Measurements from ENCODE around the gene ECI2. TPM values are rescaled to one million over a fixed set of nuclear protein-coding genes. Genes with fewer than 3 reads are reported as not detected.

Gene ECI2
- total RNA-seq, 1 experiment from 2014 or later = 61.4 TPM

- TF ChIP-seq ATF1 (CRISPR knock-in tag; IDR thresholded peaks at IDR 0.05) (no peak), SMAD3 (CRISPR knock-in tag; IDR thresholded peaks at IDR 0.05; ENCODE audit: borderline replicate concordance) (no peak), AR (CRISPR knock-in tag; IDR thresholded peaks at IDR 0.05) (no peak), ZNF281 (CRISPR knock-in tag; IDR thresholded peaks at IDR 0.05) (no peak), AFF4 (CRISPR knock-in tag; IDR thresholded peaks at IDR 0.05; ENCODE audit: borderline replicate concordance) (no peak), ZBTB43 (CRISPR knock-in tag; IDR thresholded peaks at IDR 0.05) (no peak), ZNF396 (CRISPR knock-in tag; IDR thresholded peaks at IDR 0.05; ENCODE audit: borderline replicate concordance) (no peak)
These were observed 38.7 kb upstream of the ECI2 start (continued) for GRCh38 chr6:4174042-4174441.

- ATAC-seq (no peak), DNase-seq (ENCODE audit: low spot score) (no peak)
- Mint-ChIP-seq H3K4me1 (peaks cover 35% of the 10 kb centered on the region), H3K27ac (no peak overlapping the region), H3K27me3 (ENCODE audit: low read depth) (peaks cover 33% of the 10 kb centered on the region), H3K4me3 (no peak overlapping the region), H3K36me3 (peaks cover 19% of the 10 kb centered on the region), H3K9me3 (peaks cover 23% of the 10 kb centered on the region)
- ChIA-PET CTCF (interaction anchor here (0.7 to 2.4 kb wide), 5 partner anchors 10 to 1217 kb away, joined by 3 to 7 read pairs (median 3); no protein-coding TSS in a partner anchor), POLR2A (no interaction called here)
- TF ChIP-seq ATF2 (CRISPR knock-in tag; IDR thresholded peaks at IDR 0.05; ENCODE audit: borderline replicate concordance, low read depth) = no peak
- no peak for TF ChIP-seq OVOL2 (CRISPR knock-in tag; IDR thresholded peaks at IDR 0.05; ENCODE audit: borderline replicate concordance)
- no peak for TF ChIP-seq CREB1 (CRISPR knock-in tag; IDR thresholded peaks at IDR 0.05)
- no peak for TF ChIP-seq ZNF532 (CRISPR knock-in tag; IDR thresholded peaks at IDR 0.05; ENCODE audit: borderline replicate concordance)
- no peak for TF ChIP-seq MYBL2 (CRISPR knock-in tag; IDR thresholded peaks at IDR 0.05)
- TF ChIP-seq IRF2 (CRISPR knock-in tag; IDR thresholded peaks at IDR 0.05; ENCODE audit: borderline replicate concordance, low read depth) = no peak
- TF ChIP-seq MXD4 (CRISPR knock-in tag; IDR thresholded peaks at IDR 0.05; ENCODE audit: borderline replicate concordance) = no peak
These were observed 37.0 kb upstream of the ECI2 start for GRCh38 chr6:4172368-4172767.
